HepG2 (cell line): ENCODE data around the gene PRKAR2A. TPM values are rescaled to one million over a fixed set of nuclear protein-coding genes. Genes with fewer than 3 reads are reported as not detected.

Experiments
- DMAP1 ChIP-seq: IDR thresholded peaks from 2 replicates; pipeline ENCODE4 v1.6.1; 2016
- ELF1 ChIP-seq: sonication (generic); formaldehyde crosslinking; IDR thresholded peaks from 2 replicates; pipeline ENCODE4 v1.4.0; 2020; ENCODE audit warnings: missing genetic modification reagents
- FOXK1 ChIP-seq: sonication (generic); formaldehyde crosslinking; IDR thresholded peaks from 2 replicates; pipeline ENCODE4 v1.4.0; 2020; ENCODE audit warnings: low read depth, missing genetic modification reagents, borderline replicate concordance
- IKZF1 ChIP-seq: fragments of 450-650 bp; IDR thresholded peaks from 2 replicates; pipeline ENCODE4 v1.7.1; 2016
- KDM6A ChIP-seq: IDR thresholded peaks from 2 replicates; pipeline ENCODE4 v1.6.1; 2016; ENCODE audit warnings: low read depth
- NFATC3 ChIP-seq: sonication (generic); formaldehyde crosslinking; IDR thresholded peaks from 2 replicates; pipeline ENCODE4 v1.5.1; 2020; ENCODE audit warnings: mild to moderate bottlenecking, missing genetic modification reagents
- NFKB2 ChIP-seq: sonication (generic); formaldehyde crosslinking; IDR thresholded peaks from 2 replicates; pipeline ENCODE4 v1.4.0; 2020; ENCODE audit warnings: missing genetic modification reagents, borderline replicate concordance
- NR2F6 ChIP-seq, 2 experiments: IDR thresholded peaks; 2 replicates each; pipeline ENCODE4 v1.6.1; 2016; ENCODE audit warnings: antibody characterized with exemption in 1 of 2, mild to moderate bottlenecking in 1 of 2
- PCBP2 ChIP-seq: fragments of 200-400 bp; formaldehyde crosslinking; optimal IDR thresholded peaks from 2 replicates; pipeline ENCODE3; 2018; ENCODE audit warnings: low read length, low read depth; ENCODE audit not compliant: poor library complexity, severe bottlenecking
- SAP130 ChIP-seq: IDR thresholded peaks from 2 replicates; pipeline ENCODE4 v1.6.1; 2016; ENCODE audit warnings: low read depth
- SRSF9 ChIP-seq: fragments of 200-400 bp; formaldehyde crosslinking; IDR thresholded peaks from 2 replicates; pipeline ENCODE4 v1.6.1; 2018; ENCODE audit warnings: borderline replicate concordance, mild to moderate bottlenecking, low read depth, low read length; ENCODE audit not compliant: insufficient read depth, poor library complexity, severe bottlenecking
- TGIF2 ChIP-seq: IDR thresholded peaks from 2 replicates; pipeline ENCODE4 v1.6.1; 2016; ENCODE audit warnings: control low read depth, missing compliant biosample characterization
- TSC22D2 ChIP-seq: sonication (generic); formaldehyde crosslinking; IDR thresholded peaks from 2 replicates; pipeline ENCODE4 v1.5.1; 2020; ENCODE audit warnings: missing genetic modification reagents, mild to moderate bottlenecking, borderline replicate concordance
- ZNF296 ChIP-seq: sonication (generic); formaldehyde crosslinking; conservative IDR thresholded peaks from 2 replicates; pipeline ENCODE4 v1.5.0; 2020; ENCODE audit warnings: mild to moderate bottlenecking, missing genetic modification reagents
- ZNF558 ChIP-seq: sonication (generic); formaldehyde crosslinking; IDR thresholded peaks from 2 replicates; pipeline ENCODE4 v1.9.0; 2022; ENCODE audit warnings: mild to moderate bottlenecking, missing genetic modification reagents, borderline replicate concordance
- ZNF570 ChIP-seq: sonication (generic); formaldehyde crosslinking; IDR thresholded peaks from 2 replicates; pipeline ENCODE4 v1.4.0; 2020; ENCODE audit warnings: mild to moderate bottlenecking, missing genetic modification reagents, borderline replicate concordance
- ZNF749 ChIP-seq: sonication (generic); formaldehyde crosslinking; IDR thresholded peaks from 2 replicates; pipeline ENCODE4 v1.8.0; 2022; ENCODE audit warnings: mild to moderate bottlenecking, missing genetic modification reagents, moderate library complexity, borderline replicate concordance
- ZNF782 ChIP-seq: sonication (generic); formaldehyde crosslinking; IDR thresholded peaks from 2 replicates; pipeline ENCODE4 v1.4.0; 2020; ENCODE audit warnings: missing genetic modification reagents, mild to moderate bottlenecking, borderline replicate concordance
- ZNF879 ChIP-seq: sonication (generic); formaldehyde crosslinking; IDR thresholded peaks from 2 replicates; pipeline ENCODE4 v1.8.1; 2023; ENCODE audit warnings: missing genetic modification reagents
- polyA plus RNA-seq, 8 experiments: library from polyadenylated mRNA; depleted of rRNA in 3 of 8; stranded (reverse) in 7 of 8; unstranded in 1 of 8; fragments of >200 nt; fragmentation: Illumina TruSeq in 4 of 8; extraction: Trizol in 4 of 8; gene quantifications; 2 replicates each; pipeline versions ENCODE4 v1.2.1 to v1.2.3, GENCODE V29; 2011 to 2016; ENCODE audit warnings: low read depth in 4 of 8, missing spikeins in 1 of 8, mixed read lengths in 1 of 8; ENCODE audit not compliant: insufficient read depth in 1 of 8
- total RNA-seq, 5 experiments: library from RNA; depleted of rRNA; stranded (reverse); fragments of >200 nt; fragmentation: Illumina TruSeq; extraction: Trizol; gene quantifications; 2 replicates each; pipeline ENCODE4 v1.2.3, GENCODE V29; 2016; ENCODE audit warnings: low read depth in 1 of 5
- TF ChIP-seq, protein P1 (sequence below): IDR thresholded peaks from 2 replicates; pipeline ENCODE4 v1.6.1; 2012; ENCODE audit warnings: low read length, improper control_type of control experiment
- TF ChIP-seq, protein P2 (sequence below): IDR thresholded peaks from 2 replicates; pipeline ENCODE4 v1.6.1; 2016; ENCODE audit warnings: control low read depth
- TF ChIP-seq, protein P3 (sequence below): sonication (generic); formaldehyde crosslinking; IDR thresholded peaks from 2 replicates; pipeline ENCODE4 v1.5.0; 2020; ENCODE audit warnings: mild to moderate bottlenecking, missing genetic modification reagents
- TF ChIP-seq, protein P4 (sequence below): IDR thresholded peaks from 2 replicates; pipeline ENCODE4 v1.6.1; 2016; ENCODE audit warnings: low read depth

PRKAR2A gene
- total and polyA plus RNA-seq, 2 of the 13 experiments (the other 11 are each of a cell fraction or from before 2014, with no cell fraction given), result 11.8 to 29.2 TPM

GRCh38 chr3:48716982-48717746, 130.5 kb downstream of the PRKAR2A start, which contains the start of gene IP6K2 (continued):
- TF ChIP-seq NR2F6 (IDR thresholded peaks at IDR 0.05) (no peak), NR2F6 (CRISPR knock-in tag; IDR thresholded peaks at IDR 0.05) (no peak), ZNF558 (CRISPR knock-in tag) (no peak), TSC22D2 (CRISPR knock-in tag) (no peak), NFKB2 (CRISPR knock-in tag) (no peak), SRSF9 (no peak), TGIF2 (CRISPR knock-in tag) (peak; percentile 50; the same call in 1 of the 2 replicates), DMAP1 (peak; percentile 97), PCBP2 (no peak), ZNF570 (CRISPR knock-in tag) (no peak), SAP130 (peak; percentile 88; the same call in 1 of the 2 replicates), ZNF782 (CRISPR knock-in tag) (no peak), ELF1 (CRISPR knock-in tag) (peak; percentile 98), ZNF296 (no peak), NFATC3 (CRISPR knock-in tag) (no peak), FOXK1 (CRISPR knock-in tag) (peak; percentile 62; the same call in 1 of the 2 replicates), KDM6A (CRISPR knock-in tag) (no peak), ZNF879 (CRISPR knock-in tag) (no peak; the same call in 1 of the 2 replicates), IKZF1 (no peak), ZNF749 (CRISPR knock-in tag) (no peak; the same call in 1 of the 2 replicates)
- TF ChIP-seq, protein P1, sequence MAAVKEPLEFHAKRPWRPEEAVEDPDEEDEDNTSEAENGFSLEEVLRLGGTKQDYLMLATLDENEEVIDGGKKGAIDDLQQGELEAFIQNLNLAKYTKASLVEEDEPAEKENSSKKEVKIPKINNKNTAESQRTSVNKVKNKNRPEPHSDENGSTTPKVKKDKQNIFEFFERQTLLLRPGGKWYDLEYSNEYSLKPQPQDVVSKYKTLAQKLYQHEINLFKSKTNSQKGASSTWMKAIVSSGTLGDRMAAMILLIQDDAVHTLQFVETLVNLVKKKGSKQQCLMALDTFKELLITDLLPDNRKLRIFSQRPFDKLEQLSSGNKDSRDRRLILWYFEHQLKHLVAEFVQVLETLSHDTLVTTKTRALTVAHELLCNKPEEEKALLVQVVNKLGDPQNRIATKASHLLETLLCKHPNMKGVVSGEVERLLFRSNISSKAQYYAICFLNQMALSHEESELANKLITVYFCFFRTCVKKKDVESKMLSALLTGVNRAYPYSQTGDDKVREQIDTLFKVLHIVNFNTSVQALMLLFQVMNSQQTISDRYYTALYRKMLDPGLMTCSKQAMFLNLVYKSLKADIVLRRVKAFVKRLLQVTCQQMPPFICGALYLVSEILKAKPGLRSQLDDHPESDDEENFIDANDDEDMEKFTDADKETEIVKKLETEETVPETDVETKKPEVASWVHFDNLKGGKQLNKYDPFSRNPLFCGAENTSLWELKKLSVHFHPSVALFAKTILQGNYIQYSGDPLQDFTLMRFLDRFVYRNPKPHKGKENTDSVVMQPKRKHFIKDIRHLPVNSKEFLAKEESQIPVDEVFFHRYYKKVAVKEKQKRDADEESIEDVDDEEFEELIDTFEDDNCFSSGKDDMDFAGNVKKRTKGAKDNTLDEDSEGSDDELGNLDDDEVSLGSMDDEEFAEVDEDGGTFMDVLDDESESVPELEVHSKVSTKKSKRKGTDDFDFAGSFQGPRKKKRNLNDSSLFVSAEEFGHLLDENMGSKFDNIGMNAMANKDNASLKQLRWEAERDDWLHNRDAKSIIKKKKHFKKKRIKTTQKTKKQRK, result no peak
- TF ChIP-seq, protein P2, sequence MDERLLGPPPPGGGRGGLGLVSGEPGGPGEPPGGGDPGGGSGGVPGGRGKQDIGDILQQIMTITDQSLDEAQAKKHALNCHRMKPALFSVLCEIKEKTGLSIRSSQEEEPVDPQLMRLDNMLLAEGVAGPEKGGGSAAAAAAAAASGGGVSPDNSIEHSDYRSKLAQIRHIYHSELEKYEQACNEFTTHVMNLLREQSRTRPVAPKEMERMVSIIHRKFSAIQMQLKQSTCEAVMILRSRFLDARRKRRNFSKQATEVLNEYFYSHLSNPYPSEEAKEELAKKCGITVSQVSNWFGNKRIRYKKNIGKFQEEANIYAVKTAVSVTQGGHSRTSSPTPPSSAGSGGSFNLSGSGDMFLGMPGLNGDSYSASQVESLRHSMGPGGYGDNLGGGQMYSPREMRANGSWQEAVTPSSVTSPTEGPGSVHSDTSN (CRISPR knock-in tag), result no peak
- TF ChIP-seq, protein P3, sequence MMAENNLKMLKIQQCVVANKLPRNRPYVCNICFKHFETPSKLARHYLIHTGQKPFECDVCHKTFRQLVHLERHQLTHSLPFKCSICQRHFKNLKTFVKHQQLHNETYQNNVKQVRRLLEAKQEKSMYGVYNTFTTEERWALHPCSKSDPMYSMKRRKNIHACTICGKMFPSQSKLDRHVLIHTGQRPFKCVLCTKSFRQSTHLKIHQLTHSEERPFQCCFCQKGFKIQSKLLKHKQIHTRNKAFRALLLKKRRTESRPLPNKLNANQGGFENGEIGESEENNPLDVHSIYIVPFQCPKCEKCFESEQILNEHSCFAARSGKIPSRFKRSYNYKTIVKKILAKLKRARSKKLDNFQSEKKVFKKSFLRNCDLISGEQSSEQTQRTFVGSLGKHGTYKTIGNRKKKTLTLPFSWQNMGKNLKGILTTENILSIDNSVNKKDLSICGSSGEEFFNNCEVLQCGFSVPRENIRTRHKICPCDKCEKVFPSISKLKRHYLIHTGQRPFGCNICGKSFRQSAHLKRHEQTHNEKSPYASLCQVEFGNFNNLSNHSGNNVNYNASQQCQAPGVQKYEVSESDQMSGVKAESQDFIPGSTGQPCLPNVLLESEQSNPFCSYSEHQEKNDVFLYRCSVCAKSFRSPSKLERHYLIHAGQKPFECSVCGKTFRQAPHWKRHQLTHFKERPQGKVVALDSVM (CRISPR knock-in tag), result no peak
- TF ChIP-seq, protein P4, sequence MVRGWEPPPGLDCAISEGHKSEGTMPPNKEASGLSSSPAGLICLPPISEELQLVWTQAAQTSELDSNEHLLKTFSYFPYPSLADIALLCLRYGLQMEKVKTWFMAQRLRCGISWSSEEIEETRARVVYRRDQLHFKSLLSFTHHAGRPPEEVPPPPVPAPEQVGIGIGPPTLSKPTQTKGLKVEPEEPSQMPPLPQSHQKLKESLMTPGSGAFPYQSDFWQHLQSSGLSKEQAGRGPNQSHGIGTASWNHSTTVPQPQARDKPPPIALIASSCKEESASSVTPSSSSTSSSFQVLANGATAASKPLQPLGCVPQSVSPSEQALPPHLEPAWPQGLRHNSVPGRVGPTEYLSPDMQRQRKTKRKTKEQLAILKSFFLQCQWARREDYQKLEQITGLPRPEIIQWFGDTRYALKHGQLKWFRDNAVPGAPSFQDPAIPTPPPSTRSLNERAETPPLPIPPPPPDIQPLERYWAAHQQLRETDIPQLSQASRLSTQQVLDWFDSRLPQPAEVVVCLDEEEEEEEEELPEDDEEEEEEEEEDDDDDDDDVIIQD (CRISPR knock-in tag), result peak; percentile 73
